HL-60/S4 (cell line): Measurements from ENCODE around the gene SLC35F6.
"Not testable (repeated sequence)": the region's sequence is repeated elsewhere in the genome, so short reads cannot be mapped to it uniquely, and the experiment has no call there.

Source experiments
- in situ Hi-C: fragments of 300-500 bp; cut with MboI; formaldehyde crosslinking; loops from 2 replicates; pipeline ENCODE4 v1.14.3; 2022; ENCODE audit warnings: low sequenced_read_pairs

SLC35F6 gene

DNA sequence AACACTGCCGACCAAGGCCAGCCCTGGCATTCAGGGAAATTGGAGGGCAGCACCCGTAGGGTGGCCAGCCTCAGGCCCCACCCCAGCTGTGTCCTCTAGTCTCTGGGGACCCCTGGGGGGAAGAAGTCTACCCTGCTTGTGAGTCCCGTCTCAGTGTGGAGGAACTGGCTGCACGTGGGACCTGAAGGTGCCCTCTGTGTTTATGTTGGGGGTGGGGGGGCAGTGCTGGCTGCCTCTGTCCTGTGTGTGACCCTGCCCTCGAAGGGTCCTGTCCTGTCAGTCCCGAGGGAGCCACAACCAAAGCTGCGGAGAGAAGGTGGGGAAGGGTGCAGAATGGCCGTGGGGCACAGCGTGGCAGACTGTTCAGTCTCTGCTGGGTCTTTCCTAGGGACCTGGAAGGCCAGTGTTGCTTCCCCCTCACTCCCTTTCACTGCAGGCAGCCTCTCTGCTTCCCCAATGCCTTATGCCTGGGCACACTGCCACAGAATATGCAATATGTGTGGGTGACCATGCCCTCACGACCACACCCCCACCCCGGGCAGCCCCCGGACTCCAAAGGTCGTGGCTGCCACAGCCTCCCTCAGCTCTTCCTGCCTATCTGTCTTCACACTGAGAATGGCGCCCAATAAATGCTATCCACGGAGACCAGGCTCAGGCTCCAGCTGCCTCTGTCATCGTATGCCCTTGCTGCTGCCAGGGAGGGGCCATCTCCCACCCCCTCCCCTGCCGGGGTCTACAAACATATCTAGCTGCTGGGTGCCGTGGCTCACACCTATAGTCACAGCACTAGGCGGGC lies 33.3 kb upstream of the SLC35F6 start:
- in situ Hi-C loops, result no loop called here

DNA sequence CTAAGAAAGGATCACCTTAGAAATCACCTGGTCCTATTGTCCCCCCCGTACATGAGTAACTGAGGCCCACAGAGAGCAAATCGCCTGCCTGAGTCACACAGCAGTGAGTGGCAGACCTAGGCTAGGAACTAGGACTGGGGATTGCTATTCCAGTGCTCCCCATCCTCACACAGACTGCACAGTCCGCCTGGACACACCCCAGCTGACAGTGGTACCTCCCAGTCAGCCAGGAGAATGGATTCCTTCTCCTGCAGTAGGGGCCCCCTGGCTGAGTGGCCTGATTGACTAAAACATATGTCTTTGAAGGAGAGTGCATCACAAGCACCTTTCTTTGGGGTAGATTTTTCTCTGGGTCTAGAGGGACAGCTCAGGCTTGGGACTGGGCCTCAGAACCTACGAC lies 32.4 kb upstream of the SLC35F6 start:
- in situ Hi-C loops, result no loop called here

DNA sequence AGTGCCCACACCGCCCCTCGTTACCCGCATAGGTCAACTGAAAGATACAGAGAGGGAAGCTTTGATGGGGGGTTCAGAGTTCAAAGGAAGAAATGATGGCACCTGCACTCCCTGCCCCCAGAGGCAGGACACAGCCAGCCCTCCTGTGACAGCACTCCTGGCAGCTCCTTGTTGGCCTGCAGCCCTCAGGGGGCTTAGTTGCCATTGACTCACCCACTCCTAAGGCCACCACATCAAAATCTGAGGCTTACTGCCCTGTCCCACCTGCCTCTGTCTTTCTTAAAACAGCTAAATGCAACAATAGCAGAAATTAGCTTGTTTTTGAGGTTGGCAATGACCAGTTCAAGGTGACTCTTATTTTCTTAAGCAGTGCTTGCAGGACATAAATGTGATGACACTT lies 31.6 kb upstream of the SLC35F6 start:
- in situ Hi-C loops, result no loop called here

DNA sequence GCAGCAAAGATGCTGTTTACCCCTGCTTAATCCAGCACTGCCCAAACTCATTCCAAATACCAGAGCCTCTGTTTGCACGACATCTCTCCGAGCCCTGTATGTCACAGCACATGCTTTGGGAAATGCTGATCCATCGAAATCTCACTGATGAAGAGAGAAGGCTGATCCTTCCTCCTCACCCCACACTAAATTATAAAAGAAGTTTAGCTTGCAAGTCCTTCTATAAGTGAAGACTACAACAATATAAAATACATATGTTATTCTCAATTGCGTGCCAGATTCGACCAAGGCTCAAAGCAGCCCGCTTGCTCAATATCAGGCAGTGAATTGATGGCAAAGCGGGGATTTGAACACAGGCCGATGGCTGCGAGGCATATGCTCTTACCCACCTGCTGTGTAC lies 30.7 kb upstream of the SLC35F6 start:
- in situ Hi-C loops, result no loop called here

GRCh38 chr2:26735097-26735496 lies 29.0 kb upstream of the SLC35F6 start:
- in situ Hi-C loops, result no loop called here

DNA sequence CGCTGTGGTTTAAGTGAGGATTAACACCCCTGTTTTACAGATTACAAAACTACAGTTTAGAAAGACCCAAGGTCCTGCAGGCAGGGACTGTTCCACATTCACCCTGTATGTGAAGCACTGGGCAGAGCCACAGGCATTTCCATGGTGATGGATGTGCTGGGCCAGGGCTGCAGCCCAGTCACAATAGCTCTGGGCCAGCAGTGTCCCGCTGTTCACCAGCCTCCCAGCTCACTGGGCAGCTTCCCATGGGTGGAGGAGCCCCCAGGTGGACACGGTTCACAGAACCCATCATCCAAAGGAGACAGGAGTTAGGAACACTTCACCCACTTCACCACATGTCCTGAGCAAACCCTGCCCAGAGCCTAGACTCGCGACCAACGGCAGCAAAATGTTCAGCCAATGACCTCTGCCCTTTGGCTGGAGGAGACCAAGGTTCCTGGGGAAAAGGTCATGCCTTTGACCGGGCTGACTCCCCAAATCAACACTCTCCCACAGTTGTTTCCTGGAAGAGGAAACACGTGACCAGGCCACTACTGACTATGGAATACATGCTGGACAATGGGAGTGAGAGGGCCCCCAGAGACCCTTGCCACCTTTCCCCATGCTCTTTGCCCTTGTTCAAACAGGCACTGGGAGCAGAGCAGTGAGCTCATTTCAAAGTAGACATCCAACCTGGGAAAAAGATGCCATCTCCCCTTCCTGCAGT lies 28.0 kb upstream of the SLC35F6 start:
- in situ Hi-C loops, result no loop called here

- in situ Hi-C loops, result no loop called here
Measured at GRCh38 chr2:26737221-26737620, 26.9 kb upstream of the SLC35F6 start.

DNA sequence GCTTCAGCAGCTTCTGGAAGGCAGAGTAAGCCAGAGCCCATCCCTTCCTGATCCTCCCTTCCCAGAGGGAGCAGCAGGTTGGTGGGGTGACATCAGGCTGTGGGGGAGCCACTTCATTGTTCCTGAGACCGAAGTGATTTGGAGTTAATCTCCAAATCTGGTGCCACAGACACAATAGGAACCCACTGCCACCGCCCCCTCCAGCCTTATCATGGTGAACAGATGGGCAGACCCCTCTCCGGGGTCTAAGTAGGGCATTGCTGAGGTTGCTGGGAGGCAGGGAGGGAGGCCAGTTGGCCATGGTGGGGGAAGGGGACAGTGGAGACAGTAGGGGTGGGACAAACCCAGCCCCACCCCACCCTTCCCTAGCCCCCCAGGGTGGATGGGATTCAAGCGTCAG lies 25.6 kb upstream of the SLC35F6 start:
- in situ Hi-C loops, result no loop called here

DNA sequence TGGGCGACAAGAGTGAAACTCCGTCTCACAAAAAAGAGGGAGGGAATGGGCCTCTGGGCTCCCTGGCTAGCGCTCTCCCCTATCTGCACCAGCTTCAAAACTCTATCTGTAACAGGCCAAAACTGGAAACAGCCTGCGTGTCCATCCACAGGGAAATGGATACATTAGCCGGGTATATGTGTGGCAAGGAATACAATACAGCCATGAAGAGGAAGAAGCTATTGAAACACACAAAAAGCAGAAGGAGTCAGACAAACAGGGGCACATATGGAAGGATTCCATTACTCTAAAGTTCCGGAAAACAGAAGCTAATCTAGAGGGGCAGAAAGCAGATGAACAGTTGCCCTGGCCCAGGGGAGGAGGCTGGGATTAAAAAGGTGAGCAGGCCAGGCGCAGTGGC lies 24.6 kb upstream of the SLC35F6 start:
- in situ Hi-C loops, result no loop called here

- in situ Hi-C loops, result loop anchor here (10.0 kb wide), 1 partner anchor 136 kb away; no protein-coding TSS in a partner anchor
Measured at GRCh38 chr2:26740346-26740745, 23.7 kb upstream of the SLC35F6 start.

DNA sequence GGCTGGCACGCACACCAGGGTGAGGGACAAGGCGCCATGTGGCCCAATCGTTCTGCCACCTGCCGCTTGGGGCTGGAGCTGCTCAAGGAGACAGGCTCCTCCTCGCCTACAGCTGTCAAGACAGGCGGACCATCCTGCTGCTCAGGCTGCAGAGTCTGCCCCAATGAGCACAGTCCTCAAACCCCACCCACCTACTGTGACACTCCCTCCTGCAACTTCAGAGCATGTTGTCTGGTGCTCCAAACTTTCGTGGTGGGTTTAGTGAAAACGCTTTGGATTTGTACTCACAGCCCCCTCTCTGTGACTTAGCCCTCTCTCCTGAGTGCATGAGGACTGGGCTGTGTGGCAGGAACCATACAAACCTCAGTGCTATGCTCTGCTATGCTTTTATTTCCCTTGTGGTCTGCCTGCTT lies 23.2 kb upstream of the SLC35F6 start:
- in situ Hi-C loops, result loop anchor here (10.0 kb wide), 1 partner anchor 136 kb away; no protein-coding TSS in a partner anchor

GRCh38 chr2:26742048-26742770 lies 21.9 kb upstream of the SLC35F6 start:
- in situ Hi-C loops, result loop anchor here (10.0 kb wide), 1 partner anchor 137 kb away; no protein-coding TSS in a partner anchor

GRCh38 chr2:26743852-26744251 lies 20.2 kb upstream of the SLC35F6 start:
- in situ Hi-C loops, result loop anchor here (10.0 kb wide), 1 partner anchor 139 kb away; no protein-coding TSS in a partner anchor

GRCh38 chr2:26744953-26745352 lies 19.1 kb upstream of the SLC35F6 start:
- in situ Hi-C loops, result loop anchor here (10.0 kb wide), 1 partner anchor 140 kb away; no protein-coding TSS in a partner anchor

DNA sequence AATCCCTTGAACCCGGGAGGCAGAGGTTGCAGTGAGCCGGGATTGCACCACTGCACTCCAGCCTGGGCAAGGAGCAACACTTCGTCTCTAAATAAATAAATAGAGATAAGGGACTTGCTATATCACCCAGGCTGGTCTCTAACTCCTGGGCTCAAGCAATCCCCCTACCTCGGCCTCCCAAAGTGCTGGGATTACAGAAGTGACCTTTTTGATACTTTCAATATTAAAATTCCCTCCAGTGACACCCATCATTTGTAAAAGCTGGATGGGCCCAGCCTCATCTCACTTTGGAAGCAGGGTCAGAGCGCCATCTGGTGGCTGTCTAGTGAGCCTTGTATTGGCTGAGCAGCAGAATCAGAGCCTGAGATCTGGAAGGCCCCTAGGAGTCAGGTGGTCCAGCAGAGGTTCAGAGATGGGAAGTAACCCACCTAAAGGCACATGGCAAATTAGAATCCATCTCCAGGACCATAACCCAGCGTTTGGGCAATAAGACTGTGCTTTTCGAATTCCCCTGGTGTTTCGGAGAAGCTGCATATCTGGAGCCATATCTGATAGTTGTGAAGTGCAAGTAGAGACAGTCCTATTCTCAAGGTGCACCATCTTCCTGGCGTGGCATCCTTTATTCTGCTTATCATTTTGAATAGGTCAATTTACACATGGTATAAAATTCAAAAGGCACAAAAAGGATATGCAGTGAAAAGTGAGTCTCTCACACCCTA lies 18.3 kb upstream of the SLC35F6 start:
- in situ Hi-C loops, result loop anchor here (10.0 kb wide), 1 partner anchor 141 kb away; no protein-coding TSS in a partner anchor

- in situ Hi-C loops, result loop anchor here (10.0 kb wide), 1 partner anchor 142 kb away; no protein-coding TSS in a partner anchor
Measured at GRCh38 chr2:26746934-26747333, 17.1 kb upstream of the SLC35F6 start.

- in situ Hi-C loops, result loop anchor here (10.0 kb wide), 1 partner anchor 145 kb away; no protein-coding TSS in a partner anchor
Measured at GRCh38 chr2:26749787-26750420, 14.2 kb upstream of the SLC35F6 start.

GRCh38 chr2:26750467-26750866 lies 13.6 kb upstream of the SLC35F6 start:
- in situ Hi-C loops, result not testable (repeated sequence)

DNA sequence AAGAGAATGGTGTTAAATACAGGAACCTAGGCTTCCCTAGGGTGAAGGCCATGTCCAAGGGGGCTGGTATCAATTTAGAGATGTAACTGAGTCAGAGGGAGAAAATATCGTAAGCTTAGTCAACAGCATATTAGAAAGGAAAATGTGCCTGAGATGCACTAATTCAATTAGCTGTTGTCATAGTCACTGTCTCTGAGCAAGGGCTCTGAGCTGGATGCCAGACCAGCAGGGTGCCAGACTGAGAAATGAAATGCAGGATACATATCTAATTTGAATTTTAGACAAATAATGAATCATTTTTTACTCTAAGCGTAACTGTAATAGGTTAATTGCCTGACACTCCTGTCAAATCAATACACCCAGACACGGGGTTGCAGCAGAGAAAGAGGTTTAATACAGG lies 11.4 kb upstream of the SLC35F6 start:
- in situ Hi-C loops, result no loop called here

GRCh38 chr2:26754539-26754938 lies 9.5 kb upstream of the SLC35F6 start:
- in situ Hi-C loops, result no loop called here
